HG02759 (cell line): ENCODE measurements around the gene SMAD6.

ENCODE experiments used
- ATAC-seq: cut with Tn5 transposase; IDR thresholded peaks from one replicate; pipeline ENCODE4 v1.9.1; 2021; ENCODE audit warnings: mild to moderate bottlenecking, moderate library complexity; ENCODE audit not compliant: unreplicated experiment

Gene SMAD6

DNA sequence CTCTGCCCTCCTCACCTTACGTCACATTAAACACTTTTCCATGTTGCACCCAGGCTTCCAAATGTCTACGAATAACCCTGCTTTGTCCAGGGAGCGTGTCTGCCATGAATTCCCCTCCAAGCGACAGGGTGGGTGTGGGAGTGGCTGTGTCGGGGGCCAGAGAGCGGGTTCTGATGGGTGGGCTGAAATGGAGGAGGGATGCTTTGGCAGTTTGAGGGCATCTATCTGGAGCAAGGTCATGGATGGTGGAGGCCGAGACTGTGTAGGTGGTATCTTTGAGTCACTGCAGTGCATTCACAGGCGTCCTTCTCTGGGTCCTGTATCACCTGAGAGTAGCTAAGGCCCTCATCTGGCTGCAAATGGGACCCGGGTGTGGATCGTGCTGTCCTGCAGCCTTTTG is 36.6 kb downstream of the SMAD6 start:
- ATAC-seq = no peak

DNA sequence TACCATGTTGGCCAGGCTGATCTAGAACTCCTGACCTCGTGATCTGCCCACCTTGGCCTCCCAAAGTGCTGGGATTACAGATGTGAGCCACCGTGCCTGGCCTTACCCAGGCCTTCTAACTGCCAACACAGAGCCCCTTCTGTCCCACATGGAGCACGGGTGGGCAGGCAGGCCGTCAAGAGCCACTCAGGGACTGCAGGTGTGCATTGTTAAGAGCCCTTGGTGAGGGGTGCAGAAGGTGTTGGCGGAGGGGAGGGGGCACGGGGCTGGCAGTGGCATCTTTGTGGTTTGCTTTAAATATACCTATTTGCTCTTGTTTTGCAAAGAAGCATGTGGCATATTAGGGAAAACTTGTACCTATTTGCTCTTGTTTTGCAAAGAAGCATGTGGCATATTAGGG is 37.3 kb downstream of the SMAD6 start:
- no peak for ATAC-seq

DNA sequence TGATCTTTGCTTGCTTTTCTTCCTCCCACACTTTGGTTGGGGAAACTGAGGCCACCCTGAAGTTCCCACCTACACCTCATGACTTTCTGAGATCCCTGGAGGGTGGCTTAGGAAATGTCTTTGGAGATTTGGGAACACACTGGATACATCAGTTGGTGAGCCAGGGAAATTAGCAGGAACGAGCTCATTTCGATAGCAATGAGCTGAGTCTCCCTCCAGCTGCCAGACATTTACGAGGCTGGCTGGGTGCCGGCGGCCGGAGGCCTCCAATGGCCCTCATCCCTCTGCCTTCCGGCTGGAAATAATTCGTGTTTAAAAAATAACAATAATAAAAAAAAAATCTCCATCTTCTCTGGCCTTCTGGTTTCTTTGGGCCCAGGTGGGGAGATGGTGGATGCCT is 38.8 kb downstream of the SMAD6 start:
- ATAC-seq = no peak

DNA sequence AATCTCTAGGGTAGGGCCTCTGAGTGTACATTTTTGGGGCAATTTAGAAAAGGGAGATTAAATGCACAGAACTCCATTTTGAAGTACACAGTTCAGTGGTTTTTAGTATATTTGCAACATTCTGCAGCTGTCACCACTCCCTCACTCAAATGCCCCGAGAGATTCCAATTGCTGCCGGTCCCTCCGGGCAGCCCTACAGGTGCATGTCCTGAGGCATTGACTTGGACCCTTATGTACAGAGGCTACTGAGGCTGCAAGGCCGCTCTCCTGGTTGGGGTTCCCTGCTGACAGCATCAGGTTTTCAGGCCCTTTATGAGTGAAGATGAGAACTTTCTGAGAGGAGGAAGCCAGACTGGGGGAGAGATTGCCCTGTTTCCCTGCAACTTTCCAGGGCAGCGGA is 39.6 kb downstream of the SMAD6 start:
- no peak for ATAC-seq

DNA sequence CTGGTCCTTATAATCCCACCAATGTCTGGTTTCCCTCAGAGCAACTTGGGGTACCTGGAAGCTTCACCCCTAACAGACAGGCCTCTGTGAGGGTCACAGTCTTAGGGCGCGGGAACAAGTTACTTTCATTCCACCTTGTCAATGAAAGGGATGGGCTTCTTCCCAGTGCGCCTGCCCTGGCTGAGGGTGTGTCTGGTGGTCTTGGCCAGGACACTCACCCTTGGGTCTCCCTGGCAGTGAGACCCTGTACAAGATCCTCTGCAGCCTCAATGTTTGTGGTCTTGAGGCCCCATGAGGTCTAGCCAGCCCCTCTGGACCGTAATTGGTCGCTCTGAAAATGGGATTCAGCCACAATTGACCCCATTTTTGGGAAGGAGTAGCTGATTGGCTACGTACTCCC is 40.2 kb downstream of the SMAD6 start:
- ATAC-seq = no peak

DNA sequence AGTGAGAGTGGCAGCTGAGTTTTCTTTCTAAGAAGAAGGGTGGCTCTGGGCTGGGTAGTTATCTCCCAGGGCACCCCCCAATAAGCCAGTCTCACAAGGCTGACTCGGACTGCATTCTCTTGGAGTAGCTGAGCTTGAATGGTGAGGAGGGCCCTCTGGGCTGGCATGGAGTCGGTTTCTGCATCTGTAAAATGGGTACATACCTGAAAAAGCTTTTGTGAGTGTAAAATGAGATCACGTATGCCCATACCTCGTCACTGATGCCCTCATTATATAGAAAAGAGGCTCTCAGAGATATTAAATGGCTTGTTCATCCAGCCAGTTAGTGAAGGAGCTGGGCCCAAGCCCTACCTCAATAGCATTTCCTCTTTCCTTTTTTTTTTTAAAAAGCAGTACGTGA is 41.2 kb downstream of the SMAD6 start:
- no peak for ATAC-seq

DNA sequence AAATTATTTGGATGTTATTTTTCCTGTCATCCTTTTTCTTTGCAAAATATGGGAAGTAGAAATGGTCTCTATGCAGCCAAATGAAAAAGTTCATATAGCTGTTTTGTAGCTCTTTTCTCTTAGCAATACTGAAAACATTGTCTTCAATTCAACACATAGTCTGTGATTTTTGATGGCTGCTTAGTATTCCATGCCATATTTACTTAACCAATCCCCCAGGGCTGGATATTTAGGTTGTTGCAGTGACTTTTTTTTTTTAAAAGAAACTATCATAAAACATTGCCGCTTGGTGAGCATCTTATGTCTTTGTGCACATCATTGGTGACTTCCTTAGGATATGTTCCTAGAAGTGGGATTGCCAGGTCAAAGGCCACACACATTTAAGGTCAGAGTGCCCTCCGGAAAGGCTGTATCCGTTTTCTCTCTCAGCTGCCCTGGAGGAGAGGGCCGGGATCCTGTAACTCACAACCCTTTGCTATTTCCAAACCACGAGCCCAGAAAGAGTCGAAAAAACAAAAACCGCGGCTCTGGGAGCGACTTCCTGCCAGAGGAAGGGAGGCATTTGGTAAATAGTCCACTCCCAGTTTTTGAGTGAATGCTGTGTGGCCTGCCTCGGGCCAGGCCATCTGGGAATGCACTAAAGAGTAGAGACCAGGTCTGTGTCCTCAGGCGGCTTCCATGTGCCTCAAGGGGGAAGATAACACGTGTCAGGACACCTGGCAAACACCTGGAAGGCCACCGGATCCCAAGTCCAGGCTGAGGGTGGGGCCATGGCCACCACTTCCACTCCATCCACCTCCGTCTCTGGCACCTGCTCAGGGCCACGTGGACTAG is 41.9 kb downstream of the SMAD6 start:
- no peak for ATAC-seq

DNA sequence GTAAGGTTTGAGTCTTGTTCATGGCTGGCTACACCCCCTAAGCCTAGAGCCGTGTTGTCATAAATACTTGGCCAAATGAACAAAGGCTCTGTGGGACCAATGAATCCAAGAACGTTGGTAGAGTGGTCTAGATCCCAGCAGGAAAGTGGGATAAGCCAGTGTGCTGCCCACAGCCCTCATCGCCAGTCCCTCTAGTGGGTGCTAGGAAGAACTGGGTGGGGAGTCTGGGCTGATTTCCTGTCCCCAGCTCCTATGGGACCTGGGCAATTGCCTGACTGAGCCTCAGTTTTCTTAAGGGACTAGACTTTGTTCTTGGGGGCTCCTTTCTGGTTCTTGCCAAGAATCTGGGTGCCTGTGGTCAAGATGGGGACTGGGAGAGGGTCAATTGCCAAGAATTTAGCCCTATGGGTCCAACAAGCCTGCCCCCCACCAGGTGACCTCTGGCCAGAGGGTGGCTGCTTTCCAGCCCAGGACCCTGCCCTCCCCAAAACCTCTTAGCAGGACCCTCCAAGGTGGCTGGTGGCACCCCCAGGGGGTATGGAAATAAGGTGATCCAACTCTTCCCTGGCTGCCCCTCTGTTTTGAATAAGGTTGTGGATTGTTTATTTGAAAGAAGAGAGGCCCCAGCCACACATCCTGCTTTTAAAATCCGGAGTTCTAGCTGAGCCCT is 42.7 kb downstream of the SMAD6 start:
- no peak for ATAC-seq

DNA sequence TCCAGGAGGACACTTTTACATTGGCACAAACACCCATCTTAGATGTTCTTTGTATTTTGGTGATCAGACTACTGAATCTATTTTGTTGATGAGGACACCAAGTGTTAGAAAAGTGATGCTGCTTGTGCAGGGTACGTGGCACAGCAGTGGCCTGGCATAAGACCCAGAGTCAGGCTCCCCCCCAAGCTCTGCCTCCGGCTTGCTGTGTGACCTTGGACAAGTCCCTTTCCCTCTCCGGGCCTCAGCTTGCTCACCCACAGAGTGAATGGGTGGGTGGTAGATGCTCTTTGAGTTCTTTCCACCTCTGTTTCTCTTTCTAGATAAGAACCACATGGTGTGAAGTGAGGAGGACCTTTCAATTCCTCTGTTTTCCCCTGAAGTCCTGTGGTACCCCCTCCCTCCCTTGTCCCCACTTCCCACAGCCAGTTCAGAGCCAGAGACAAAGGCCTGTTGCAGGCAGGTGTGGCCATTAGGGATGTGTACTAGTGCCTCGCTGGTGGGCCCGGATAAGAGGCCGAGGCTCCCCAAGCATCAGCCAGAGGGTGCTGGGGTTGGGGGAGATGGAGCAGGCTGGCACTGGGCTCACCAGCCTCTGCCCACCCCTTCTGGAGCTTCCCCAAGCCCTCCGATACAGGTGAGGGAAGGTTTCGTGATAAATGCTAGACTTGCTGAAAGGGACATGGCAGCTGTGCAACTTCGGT is 43.6 kb downstream of the SMAD6 start:
- ATAC-seq = no peak

DNA sequence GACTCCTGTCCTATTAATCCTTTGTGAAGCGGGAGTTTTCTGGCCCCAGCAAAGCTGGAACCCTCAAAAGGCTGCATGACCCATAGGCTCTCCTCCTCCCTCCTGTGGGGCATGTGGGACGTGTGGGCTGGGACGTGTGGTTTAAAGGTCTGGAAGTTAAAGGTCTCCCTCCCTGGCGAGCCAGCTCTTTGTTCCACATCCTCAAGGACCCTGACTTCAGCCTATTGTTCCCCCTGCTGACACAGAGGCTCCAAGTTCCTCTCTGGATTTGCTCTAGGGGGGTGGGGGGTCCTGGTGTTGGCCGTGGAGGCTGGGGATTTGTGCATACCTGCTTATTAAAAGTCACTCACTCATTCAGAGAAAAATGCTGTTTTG is 44.2 kb downstream of the SMAD6 start:
- ATAC-seq = no peak

DNA sequence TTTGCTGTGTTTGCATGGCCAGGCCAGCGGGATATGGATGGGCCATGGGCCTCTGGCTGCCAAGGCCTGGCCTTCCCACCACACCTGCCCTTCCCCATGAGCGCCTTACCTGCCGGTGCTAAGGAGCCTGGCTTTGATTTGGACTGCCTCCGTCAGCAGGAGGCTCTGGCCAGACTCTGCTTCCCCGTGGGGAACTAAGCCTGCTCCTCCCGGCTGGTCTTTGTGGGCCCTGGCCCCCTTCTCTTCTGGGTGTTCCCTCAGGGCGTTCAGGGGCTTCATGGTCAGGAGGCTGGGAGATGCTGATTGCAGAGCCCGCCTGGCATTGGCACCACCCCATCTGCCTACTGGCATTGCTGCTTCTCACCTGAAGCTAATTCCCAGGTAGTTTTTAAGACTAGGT is 45.2 kb downstream of the SMAD6 start:
- ATAC-seq = no peak

DNA sequence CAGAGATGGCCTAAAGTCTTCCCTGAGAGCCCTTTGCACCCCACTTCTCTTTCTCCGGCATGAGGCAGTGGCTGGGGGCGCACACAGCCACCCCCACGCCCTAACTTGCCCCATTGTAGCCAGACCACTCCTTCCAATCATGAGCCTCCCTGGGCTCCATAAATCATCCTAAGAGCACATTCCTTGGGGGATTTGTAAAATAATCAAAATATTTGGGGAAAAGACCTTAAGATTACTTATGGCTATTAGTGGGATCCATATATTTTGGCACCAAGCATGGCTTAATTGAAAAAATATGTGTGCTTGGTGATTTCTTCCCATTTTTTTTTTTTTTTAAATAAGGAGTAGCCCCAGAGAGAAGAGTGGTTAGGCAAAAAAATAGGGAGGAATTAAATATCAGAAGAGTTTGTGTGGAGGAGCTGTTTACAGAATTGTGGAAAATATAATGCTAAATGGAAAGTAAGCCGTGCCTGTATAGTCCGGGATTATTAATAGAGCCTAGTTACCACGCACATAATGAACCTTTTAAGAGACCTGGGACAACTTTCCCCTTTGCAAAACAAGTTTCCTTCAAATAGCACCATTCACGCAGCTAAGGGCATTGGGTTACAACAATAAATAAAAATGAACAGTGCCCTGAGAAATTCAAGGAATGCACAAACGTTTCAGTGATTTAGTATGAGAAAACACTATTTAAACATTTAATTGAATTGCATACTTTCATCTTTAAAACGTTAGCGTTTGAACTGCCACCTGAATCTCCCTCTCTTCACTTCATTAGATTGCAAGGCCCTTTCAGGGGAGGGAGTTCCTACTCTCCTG is 46.1 kb downstream of the SMAD6 start:
- no peak for ATAC-seq

DNA sequence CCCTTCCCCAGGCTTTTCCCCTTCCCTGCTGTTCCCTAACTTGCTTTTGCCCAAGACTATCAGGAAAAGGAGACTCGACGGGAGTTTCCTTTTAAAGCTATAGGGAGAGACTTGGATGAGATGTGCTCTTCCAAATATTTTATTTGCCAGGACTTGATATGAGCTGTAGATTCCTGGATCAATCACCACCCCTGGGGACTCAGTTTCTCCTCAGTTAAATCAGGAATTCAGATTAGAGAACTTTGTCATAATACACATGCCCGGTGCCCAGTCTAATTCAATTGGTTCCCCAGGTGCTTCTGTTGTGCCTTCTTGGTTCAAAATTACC is 46.6 kb downstream of the SMAD6 start:
- ATAC-seq = no peak

DNA sequence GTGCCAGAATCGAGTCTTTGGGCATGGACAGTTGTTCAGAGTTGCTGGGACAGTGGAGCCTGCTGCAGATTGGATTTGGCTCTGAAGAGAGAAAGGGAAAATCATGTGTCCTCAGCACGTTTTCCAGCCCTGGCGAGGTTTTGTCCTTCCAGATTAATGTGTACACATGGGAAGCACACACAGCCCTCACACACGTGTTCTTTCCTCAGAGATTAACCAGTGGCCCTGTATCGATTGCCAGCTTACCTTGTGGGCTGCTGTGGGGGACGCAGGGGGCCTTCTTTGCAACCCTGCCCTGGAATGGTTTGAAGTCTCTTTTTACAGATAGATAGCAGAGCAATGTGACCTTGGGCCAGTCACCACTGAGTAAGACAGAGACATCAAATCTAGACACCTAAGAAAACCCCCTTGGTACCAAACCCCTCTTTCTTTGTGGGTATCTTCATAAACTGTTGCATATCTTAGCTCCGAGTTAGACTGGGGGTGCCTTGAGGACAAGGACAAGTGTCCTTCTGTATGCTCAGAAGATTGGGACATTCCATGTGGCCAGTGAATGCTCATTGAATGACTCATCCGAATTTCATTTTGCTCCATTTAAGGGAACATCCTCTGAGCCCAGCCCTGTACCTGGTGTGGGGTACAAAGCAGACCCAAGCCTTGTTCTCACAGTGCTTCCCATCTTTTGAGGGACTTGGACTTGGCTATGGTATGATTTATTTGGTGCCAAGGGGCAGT is 48.0 kb downstream of the SMAD6 start:
- no peak for ATAC-seq

DNA sequence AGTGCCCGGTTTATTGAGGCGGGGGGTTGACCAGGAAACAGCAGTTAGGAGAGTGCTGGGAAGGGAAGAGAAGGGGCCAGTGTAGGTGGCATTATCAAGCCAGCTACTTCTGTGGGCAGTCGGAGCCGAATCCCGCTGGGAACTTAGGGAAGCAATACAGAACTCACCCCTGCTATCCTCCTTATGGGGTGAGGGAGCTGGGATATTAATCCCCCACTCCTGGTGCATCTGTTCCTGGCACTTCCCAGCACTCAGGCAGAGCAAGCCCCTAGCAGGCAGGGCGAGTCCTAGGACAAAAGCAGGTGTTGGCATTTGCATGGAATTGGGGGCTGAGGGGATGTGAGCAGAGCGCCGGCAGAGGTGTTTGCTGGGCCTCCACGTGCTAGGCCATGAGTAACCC is 48.6 kb downstream of the SMAD6 start:
- ATAC-seq = no peak

DNA sequence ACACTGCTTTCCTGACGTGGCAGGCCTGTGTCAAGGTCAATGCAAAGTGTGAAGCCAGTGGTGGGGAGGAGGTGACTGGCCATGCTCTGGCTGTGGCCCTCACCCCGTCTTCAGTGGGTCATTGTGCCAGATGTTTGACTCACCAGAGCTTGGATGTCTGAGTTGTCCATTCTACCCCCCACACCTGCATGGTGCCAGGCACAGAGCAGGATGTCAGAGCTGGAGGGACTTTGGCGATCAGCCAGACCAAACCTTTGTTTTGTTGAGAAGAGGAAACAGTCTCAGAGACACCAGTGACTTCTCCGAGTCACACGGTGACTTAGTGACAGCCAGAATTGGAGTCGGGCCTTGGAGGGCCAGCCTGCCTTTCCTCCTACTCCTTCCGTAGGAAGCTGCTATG is 49.5 kb downstream of the SMAD6 start:
- ATAC-seq = no peak

DNA sequence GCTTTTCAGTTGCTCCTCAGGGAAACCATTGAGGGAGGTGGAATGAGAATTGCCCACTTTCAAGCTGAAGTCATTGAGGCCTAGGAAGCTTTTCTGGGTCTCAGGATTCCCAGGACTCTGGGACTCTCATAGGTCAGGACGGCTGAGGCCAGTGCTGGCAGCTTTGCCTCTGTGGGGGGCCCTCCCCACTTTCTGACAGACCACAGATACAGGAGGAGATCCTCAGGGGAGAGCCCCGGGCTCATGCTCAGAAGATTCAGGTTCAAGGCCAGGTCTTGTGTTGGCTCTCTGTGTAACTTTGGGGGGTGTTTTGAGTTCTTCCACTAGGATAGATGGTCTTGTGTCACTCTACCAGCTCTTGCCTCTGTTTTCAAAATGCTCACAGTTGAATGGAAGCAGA is 50.0 kb downstream of the SMAD6 start:
- no peak for ATAC-seq

DNA sequence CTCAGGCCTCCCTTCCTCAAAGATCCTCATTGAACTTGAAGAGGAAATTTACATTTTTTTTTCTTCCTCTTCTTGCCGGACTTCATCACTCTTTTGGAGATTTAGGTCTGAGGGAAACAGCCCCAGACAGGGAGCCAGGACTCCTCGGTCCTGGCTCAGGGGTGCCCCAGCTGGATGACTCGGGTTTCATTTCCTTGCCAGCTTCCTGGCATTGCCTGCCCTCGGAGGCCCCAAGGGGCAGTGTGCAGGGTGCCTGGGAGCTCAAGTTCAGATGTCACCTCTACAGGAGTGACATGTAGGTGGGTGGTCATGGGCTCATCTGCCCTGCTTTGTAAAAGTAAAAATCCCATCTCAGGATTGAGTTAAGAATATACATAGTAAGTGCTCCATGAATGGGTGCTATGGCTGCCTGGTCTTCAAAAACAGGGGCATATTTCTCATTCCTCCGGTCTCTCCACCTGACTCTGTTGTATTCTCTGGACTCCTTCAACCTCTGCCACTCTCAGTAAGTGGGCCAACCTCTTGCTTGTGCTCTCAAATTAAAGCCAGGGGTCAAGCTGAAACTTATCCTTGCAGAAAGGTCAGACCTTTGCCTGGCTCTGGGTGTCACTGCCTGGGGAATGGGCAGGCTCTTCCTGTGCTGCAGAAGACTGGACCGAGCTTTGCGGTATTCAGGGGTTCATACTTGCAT is 51.8 kb downstream of the SMAD6 start:
- ATAC-seq = no peak

DNA sequence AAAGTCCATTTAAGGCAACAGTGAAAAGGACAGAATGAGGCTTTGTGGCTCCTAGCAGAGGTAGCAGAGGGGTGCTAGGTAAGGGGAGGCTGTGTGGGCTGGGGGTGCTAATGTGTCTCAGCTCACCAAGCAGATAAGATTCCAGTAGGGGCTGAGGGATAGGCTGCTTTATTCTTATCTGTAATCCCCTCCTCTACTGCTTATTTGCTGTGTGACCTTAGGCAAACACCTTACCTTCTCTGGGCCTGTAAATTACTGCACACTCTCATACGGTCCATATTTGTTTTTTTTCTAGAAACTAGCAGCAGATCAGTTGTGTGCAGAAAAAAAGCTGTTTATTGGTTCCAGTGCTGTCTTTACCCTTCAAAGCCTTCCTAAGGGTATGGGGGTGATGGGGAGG is 52.8 kb downstream of the SMAD6 start:
- ATAC-seq = no peak
